WTC11 (cell line): ENCODE measurements around the gene CORO2B.

ENCODE experiments used
- ESRRA ChIP-seq: sonication (generic); formaldehyde crosslinking; IDR thresholded peaks from 2 replicates; pipeline ENCODE4 v1.8.1; 2022; ENCODE audit warnings: mild to moderate bottlenecking, missing genetic modification reagents, borderline replicate concordance
- FOXP1 ChIP-seq: sonication (generic); formaldehyde crosslinking; IDR thresholded peaks from 2 replicates; pipeline ENCODE4 v1.8.0; 2022; ENCODE audit warnings: missing genetic modification reagents, mild to moderate bottlenecking, moderate library complexity, borderline replicate concordance
- JAZF1 ChIP-seq: fragments of 250-450 bp; sonication (Bioruptor Pico); IDR thresholded peaks from 2 replicates; pipeline ENCODE4 v1.9.0; 2021; ENCODE audit warnings: moderate library complexity, mild to moderate bottlenecking, inconsistent platforms
- JUN ChIP-seq: sonication (generic); formaldehyde crosslinking; IDR thresholded peaks from 2 replicates; pipeline ENCODE4 v1.8.0; 2023; ENCODE audit warnings: mild to moderate bottlenecking, missing genetic modification reagents
- ZBTB21 ChIP-seq: sonication (generic); formaldehyde crosslinking; IDR thresholded peaks from 2 replicates; pipeline ENCODE4 v1.8.1; 2023; ENCODE audit warnings: mild to moderate bottlenecking, missing genetic modification reagents, borderline replicate concordance
- ZNF416 ChIP-seq: fragments of 250-450 bp; sonication (Bioruptor Pico); IDR thresholded peaks from 2 replicates; pipeline ENCODE4 v1.9.0; 2021; ENCODE audit warnings: mild to moderate bottlenecking, inconsistent platforms
- ZNF671 ChIP-seq: fragments of 250-450 bp; sonication (Bioruptor Pico); IDR thresholded peaks from 2 replicates; pipeline ENCODE4 v1.8.0; 2021; ENCODE audit warnings: mild to moderate bottlenecking
- TF ChIP-seq, protein P1 (sequence below): fragments of 200-600 bp; IDR thresholded peaks from 2 replicates; pipeline ENCODE4 v1.8.0; 2022; ENCODE audit warnings: antibody characterized with exemption
- TF ChIP-seq, protein P2 (sequence below): sonication (generic); formaldehyde crosslinking; IDR thresholded peaks from 2 replicates; pipeline ENCODE4 v1.8.0; 2022; ENCODE audit warnings: mild to moderate bottlenecking, missing genetic modification reagents
- TF ChIP-seq, protein P3 (sequence below): fragments of 250-450 bp; sonication (Bioruptor Pico); conservative IDR thresholded peaks from 2 replicates; pipeline ENCODE4 v1.9.0; 2021; ENCODE audit warnings: mild to moderate bottlenecking
- TF ChIP-seq, protein P4 (sequence below): sonication (generic); formaldehyde crosslinking; conservative IDR thresholded peaks from 2 replicates; pipeline ENCODE4 v1.8.1; 2023; ENCODE audit warnings: mild to moderate bottlenecking, low read depth, missing genetic modification reagents, moderate library complexity
- TF ChIP-seq, protein P5 (sequence below): sonication (generic); formaldehyde crosslinking; IDR thresholded peaks from 2 replicates; pipeline ENCODE4 v1.8.1; 2023; ENCODE audit warnings: mild to moderate bottlenecking, missing genetic modification reagents, moderate library complexity
- TF ChIP-seq, protein P6 (sequence below): fragments of 250-450 bp; sonication (Bioruptor Pico); IDR thresholded peaks from 2 replicates; pipeline ENCODE4 v1.9.0; 2021; ENCODE audit warnings: mild to moderate bottlenecking

DNA sequence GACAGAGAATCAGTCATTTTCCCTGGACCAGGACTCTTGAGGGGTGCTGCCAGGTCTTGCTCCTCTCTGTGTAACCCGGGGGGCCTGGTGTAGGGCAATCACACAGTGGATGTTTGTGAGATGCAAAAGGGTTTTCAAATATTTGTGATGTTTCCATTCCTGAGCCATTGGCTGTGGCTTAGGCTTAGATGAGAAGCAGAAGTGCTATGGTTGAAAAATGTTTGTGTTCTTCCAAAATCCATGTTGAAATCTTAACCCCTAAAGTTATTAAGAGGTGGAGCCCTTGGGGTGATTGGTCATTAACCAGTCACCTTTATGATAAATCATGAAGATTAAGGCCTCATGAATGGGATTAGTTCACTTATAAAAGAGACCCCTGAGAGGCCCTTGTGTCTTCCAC, 36.5 kb downstream of the CORO2B start:
- TF ChIP-seq, protein P1, sequence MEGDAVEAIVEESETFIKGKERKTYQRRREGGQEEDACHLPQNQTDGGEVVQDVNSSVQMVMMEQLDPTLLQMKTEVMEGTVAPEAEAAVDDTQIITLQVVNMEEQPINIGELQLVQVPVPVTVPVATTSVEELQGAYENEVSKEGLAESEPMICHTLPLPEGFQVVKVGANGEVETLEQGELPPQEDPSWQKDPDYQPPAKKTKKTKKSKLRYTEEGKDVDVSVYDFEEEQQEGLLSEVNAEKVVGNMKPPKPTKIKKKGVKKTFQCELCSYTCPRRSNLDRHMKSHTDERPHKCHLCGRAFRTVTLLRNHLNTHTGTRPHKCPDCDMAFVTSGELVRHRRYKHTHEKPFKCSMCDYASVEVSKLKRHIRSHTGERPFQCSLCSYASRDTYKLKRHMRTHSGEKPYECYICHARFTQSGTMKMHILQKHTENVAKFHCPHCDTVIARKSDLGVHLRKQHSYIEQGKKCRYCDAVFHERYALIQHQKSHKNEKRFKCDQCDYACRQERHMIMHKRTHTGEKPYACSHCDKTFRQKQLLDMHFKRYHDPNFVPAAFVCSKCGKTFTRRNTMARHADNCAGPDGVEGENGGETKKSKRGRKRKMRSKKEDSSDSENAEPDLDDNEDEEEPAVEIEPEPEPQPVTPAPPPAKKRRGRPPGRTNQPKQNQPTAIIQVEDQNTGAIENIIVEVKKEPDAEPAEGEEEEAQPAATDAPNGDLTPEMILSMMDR: no peak
- TF ChIP-seq ZBTB21 (CRISPR knock-in tag): no peak
- TF ChIP-seq, protein P2, sequence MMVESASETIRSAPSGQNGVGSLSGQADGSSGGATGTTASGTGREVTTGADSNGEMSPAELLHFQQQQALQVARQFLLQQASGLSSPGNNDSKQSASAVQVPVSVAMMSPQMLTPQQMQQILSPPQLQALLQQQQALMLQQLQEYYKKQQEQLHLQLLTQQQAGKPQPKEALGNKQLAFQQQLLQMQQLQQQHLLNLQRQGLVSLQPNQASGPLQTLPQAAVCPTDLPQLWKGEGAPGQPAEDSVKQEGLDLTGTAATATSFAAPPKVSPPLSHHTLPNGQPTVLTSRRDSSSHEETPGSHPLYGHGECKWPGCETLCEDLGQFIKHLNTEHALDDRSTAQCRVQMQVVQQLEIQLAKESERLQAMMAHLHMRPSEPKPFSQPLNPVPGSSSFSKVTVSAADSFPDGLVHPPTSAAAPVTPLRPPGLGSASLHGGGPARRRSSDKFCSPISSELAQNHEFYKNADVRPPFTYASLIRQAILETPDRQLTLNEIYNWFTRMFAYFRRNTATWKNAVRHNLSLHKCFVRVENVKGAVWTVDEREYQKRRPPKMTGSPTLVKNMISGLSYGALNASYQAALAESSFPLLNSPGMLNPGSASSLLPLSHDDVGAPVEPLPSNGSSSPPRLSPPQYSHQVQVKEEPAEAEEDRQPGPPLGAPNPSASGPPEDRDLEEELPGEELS (CRISPR knock-in tag): no peak
- TF ChIP-seq, protein P3, sequence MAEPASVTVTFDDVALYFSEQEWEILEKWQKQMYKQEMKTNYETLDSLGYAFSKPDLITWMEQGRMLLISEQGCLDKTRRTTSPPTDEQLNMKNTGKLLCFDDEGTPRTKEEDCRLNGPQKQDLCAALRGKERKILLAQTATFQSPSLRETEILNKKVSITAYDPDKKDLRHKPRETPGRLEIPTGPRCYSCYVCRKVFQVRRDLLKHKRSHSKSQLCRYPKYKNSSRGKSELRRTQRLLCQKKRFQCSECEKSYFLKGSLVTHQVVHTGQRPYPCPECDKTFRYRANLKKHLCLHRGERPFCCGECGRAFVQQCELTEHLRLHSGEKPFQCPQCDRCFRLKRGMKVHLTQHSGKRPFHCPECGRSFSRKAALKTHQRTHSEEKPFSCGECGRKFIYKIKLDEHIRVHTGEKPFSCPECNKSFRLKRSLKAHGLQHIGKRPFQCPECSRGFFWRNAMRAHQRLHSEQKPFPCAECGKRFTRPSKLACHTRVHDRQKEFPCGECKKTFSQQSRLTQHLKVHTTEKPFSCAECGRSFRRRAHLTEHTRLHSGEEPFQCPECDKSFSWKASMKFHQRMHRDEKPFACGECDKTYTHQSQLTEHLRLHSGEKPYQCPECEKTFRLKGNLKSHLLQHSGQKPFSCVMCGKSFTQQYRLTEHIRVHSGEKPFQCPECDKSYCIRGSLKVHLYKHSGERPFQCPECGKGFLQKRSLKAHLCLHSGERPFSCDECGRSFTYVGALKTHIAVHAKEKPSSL: no peak
- TF ChIP-seq FOXP1: no peak
- TF ChIP-seq, protein P4, sequence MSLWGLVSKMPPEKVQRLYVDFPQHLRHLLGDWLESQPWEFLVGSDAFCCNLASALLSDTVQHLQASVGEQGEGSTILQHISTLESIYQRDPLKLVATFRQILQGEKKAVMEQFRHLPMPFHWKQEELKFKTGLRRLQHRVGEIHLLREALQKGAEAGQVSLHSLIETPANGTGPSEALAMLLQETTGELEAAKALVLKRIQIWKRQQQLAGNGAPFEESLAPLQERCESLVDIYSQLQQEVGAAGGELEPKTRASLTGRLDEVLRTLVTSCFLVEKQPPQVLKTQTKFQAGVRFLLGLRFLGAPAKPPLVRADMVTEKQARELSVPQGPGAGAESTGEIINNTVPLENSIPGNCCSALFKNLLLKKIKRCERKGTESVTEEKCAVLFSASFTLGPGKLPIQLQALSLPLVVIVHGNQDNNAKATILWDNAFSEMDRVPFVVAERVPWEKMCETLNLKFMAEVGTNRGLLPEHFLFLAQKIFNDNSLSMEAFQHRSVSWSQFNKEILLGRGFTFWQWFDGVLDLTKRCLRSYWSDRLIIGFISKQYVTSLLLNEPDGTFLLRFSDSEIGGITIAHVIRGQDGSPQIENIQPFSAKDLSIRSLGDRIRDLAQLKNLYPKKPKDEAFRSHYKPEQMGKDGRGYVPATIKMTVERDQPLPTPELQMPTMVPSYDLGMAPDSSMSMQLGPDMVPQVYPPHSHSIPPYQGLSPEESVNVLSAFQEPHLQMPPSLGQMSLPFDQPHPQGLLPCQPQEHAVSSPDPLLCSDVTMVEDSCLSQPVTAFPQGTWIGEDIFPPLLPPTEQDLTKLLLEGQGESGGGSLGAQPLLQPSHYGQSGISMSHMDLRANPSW: no peak
- no peak for TF ChIP-seq ESRRA (CRISPR knock-in tag)
- TF ChIP-seq ZNF416 (CRISPR knock-in tag): no peak
- TF ChIP-seq, protein P5, sequence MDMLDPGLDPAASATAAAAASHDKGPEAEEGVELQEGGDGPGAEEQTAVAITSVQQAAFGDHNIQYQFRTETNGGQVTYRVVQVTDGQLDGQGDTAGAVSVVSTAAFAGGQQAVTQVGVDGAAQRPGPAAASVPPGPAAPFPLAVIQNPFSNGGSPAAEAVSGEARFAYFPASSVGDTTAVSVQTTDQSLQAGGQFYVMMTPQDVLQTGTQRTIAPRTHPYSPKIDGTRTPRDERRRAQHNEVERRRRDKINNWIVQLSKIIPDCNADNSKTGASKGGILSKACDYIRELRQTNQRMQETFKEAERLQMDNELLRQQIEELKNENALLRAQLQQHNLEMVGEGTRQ (CRISPR knock-in tag): no peak
- no peak for TF ChIP-seq ZNF671
- no peak for TF ChIP-seq JUN (CRISPR knock-in tag)
- TF ChIP-seq JAZF1 (CRISPR knock-in tag): no peak
- TF ChIP-seq, protein P6, sequence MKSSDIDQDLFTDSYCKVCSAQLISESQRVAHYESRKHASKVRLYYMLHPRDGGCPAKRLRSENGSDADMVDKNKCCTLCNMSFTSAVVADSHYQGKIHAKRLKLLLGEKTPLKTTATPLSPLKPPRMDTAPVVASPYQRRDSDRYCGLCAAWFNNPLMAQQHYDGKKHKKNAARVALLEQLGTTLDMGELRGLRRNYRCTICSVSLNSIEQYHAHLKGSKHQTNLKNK (CRISPR knock-in tag): no peak
